Spleen (tissue), 11 donors: ENCODE data around the gene ZC2HC1C. TPM values are rescaled to one million over a fixed set of nuclear protein-coding genes. Genes with fewer than 3 reads are reported as not detected.

Experiments used
- DNase-seq: peaks from one replicate; pipeline ENCODE4 v3.0.0-alpha.2; 2020
- H3K27ac ChIP-seq, 8 donors: fragments of 200-600 bp; sonication (generic) in 7 of 8; 1 replicate in 4 of 8; 2 replicates in 4 of 8; pipeline versions ENCODE4 v1.5.0 to v1.8.0; 2016 to 2021; ENCODE audit warnings: inconsistent platforms in 4 of 8, mild to moderate bottlenecking in 4 of 8, moderate library complexity in 1 of 8
- H3K27me3 ChIP-seq, 7 donors: fragments of 200-600 bp; sonication (generic) in 6 of 7; replicated peaks in 1 of 7; 1 replicate in 4 of 7; 2 replicates in 3 of 7; pipeline versions ENCODE4 v1.5.0 to v1.8.0; 2016 to 2021; ENCODE audit warnings: inconsistent platforms in 3 of 7, mild to moderate bottlenecking in 1 of 7
- H3K36me3 ChIP-seq, 6 donors: fragments of 200-600 bp; sonication (generic) in 5 of 6; 1 replicate in 4 of 6; 2 replicates in 2 of 6; pipeline versions ENCODE4 v1.5.0 to v1.8.0; 2016 to 2021; ENCODE audit warnings: inconsistent platforms in 2 of 6
- H3K4me1 ChIP-seq, 6 donors: fragments of 200-600 bp; sonication (generic) in 5 of 6; 1 replicate in 3 of 6; 2 replicates in 3 of 6; pipeline versions ENCODE4 v1.5.0 to v1.8.0; 2016 to 2021; ENCODE audit warnings: inconsistent platforms in 3 of 6
- H3K4me3 ChIP-seq, 8 donors: fragments of 200-600 bp; sonication (generic) in 7 of 8; 1 replicate in 4 of 8; 2 replicates in 4 of 8; pipeline versions ENCODE4 v1.5.0 to v1.8.0; 2016 to 2021; ENCODE audit warnings: inconsistent platforms in 4 of 8, mild to moderate bottlenecking in 4 of 8, moderate library complexity in 2 of 8
- H3K9me3 ChIP-seq, 8 donors: fragments of 200-600 bp; sonication (generic) in 7 of 8; 1 replicate in 4 of 8; 2 replicates in 4 of 8; pipeline versions ENCODE4 v1.5.0 to v1.8.0; 2016 to 2021; ENCODE audit warnings: inconsistent platforms in 4 of 8
- POLR2A ChIP-seq, 3 donors: fragments of 450-650 bp; IDR thresholded peaks; one replicate each; pipeline ENCODE4 v1.5.1; 2017; ENCODE audit warnings: antibody characterized with exemption in 3 of 3, mild to moderate bottlenecking in 1 of 3
- POLR2AphosphoS5 ChIP-seq, 3 donors: sonication (generic); formaldehyde crosslinking; IDR thresholded peaks; one replicate each; pipeline ENCODE4 v1.5.1; 2017; ENCODE audit warnings: antibody characterized with exemption in 3 of 3
- WGBS, 5 donors: extraction: QIAGEN DNeasy Blood & Tissue Kit in 3 of 5; methylation state at CpG; one replicate each; pipeline versions ENCODE4 v1.1.5 to v1.1.7; 2013 to 2018; 5-methylcytosine and 5-hydroxymethylcytosine counted together
- intact Hi-C: fragments of 100-400 bp; cut with DNase I; formaldehyde crosslinking; loops from one replicate; pipeline ENCODE4 v1.15.0; 2023; ENCODE audit warnings: low total_unique reads
- polyA plus RNA-seq, 3 donors: library from polyadenylated mRNA; stranded (reverse); fragments of 200-250 nt; gene quantifications; one replicate each; pipeline ENCODE4 v1.2.1, GENCODE V29; 2013
- total RNA-seq, 7 donors: library from RNA; depleted of rRNA in 3 of 7; stranded (reverse); fragments of >200 nt in 3 of 7; fragmentation: NEBNext Ultra II Directional in 4 of 7; extraction: Animal tissue kit (Norgen Biotek cat#: 25700) in 4 of 7; gene quantifications; one replicate each; pipeline versions ENCODE4 v1.1.0 to v1.2.1, GENCODE V29; 2016 to 2021
- TF ChIP-seq, protein P1 (sequence below), 11 experiments: fragments of 200-600 bp in 7 of 11; fragments of 450-650 bp in 4 of 11; sonication (generic) in 4 of 11; IDR thresholded peaks in 8 of 11; conservative IDR thresholded peaks in 3 of 11; 1 replicate in 7 of 11; 2 replicates in 4 of 11; pipeline versions ENCODE4 v1.4.0 to v1.8.0; 2016 to 2021; ENCODE audit warnings: antibody characterized with exemption in 11 of 11, inconsistent platforms in 4 of 11, mild to moderate bottlenecking in 1 of 11
- donor health status: healthy with polysubstance abuse.
- donor health status: DM: no; HTN: no; CAD: no; lungs with moderate emphysema.
- donor health status: DM: no; HTN: no; CAD: no.
- donor health status: Bipolar disorder and iron deficiency.
- donor health status: healthy.
- donor health status: DM: no; HTN: no; CAD: no.
- donor health status: DM: yes; HTN: yes; CAD: no.

The ZC2HC1C gene
- total and polyA plus RNA-seq, 10 donors, result 0.89 to 2.8 (median 1.2) TPM

DNA sequence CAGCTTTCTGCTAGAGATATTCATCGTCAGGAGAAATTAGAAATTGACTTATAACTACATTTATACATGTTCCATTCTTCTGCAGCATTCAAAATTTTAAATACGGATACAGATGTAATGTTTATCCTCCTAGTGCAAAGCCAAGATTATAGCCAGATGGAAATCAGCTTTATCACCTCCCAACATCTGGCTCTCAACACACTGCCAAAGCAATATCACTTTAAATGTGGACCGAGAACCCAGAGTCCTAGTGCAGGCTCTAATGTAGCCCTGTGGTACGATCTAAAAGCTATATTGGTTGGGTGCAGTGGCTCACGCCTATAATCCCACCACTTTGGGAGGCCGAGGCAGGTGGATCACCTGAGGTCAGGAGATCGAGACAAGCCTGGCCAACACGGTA, 24.7 kb upstream of the ZC2HC1C start:
- peaks cover 0 to 57% (median 24%) of the 10 kb centered on the region in 6 donors for H3K4me1 ChIP-seq
- no peak for DNase-seq
- intact Hi-C loops, result no loop called here
- H3K27ac ChIP-seq, result no peak overlapping the region
- TF ChIP-seq POLR2AphosphoS5 (IDR thresholded peaks at IDR 0.05) (no peak), POLR2A (IDR thresholded peaks at IDR 0.05) (no peak)
- TF ChIP-seq, protein P1, sequence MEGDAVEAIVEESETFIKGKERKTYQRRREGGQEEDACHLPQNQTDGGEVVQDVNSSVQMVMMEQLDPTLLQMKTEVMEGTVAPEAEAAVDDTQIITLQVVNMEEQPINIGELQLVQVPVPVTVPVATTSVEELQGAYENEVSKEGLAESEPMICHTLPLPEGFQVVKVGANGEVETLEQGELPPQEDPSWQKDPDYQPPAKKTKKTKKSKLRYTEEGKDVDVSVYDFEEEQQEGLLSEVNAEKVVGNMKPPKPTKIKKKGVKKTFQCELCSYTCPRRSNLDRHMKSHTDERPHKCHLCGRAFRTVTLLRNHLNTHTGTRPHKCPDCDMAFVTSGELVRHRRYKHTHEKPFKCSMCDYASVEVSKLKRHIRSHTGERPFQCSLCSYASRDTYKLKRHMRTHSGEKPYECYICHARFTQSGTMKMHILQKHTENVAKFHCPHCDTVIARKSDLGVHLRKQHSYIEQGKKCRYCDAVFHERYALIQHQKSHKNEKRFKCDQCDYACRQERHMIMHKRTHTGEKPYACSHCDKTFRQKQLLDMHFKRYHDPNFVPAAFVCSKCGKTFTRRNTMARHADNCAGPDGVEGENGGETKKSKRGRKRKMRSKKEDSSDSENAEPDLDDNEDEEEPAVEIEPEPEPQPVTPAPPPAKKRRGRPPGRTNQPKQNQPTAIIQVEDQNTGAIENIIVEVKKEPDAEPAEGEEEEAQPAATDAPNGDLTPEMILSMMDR (IDR thresholded peaks at IDR 0.05 in 8 of 11, conservative IDR thresholded peaks at IDR 0.05 in 3 of 11), result no peak
- H3K9me3 ChIP-seq, result no peaks in the 10 kb centered on the region
- H3K4me3 ChIP-seq, result no peak overlapping the region
- WGBS, 5 donors, result 72 to 78% (median 77%) methylated on average over 8 of the region's 8 CpGs
- peaks cover 0 to 20% (median 2%) of the 10 kb centered on the region in 6 donors for H3K36me3 ChIP-seq
- no peaks in the 10 kb centered on the region for H3K27me3 ChIP-seq

DNA sequence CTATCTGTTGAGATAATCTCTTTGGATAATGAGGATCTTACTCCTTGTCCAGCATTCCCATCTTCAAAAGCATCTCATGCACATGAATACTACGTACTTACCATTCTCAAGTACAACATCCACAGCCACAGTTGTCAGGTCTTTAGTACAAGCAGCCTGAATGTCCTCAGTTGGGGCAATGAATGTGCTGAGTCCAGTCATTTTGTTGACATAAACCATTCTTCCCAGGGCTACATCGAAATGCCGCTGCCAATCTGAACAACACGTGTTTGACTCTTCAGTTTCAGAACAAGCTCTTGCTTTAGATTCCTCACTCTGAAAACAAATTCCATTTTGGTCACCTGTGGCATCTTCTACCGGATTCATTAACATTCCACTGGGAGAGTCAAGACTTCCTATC, 23.2 kb upstream of the ZC2HC1C start:
- Histone ChIP-seq H3K27me3 (no peaks in the 10 kb centered on the region), H3K4me3 (no peak overlapping the region), H3K9me3 (no peaks in the 10 kb centered on the region), H3K36me3 (peaks cover 0 to 11% (median 0%) of the 10 kb centered on the region in 6 donors), H3K4me1 (peaks cover 0 to 70% (median 37%) of the 10 kb centered on the region in 6 donors), H3K27ac (no peak overlapping the region)
- DNase-seq, result no peak
- intact Hi-C loops, result no loop called here
- 95 to 98% (median 96%) methylated on average over 5 of the region's 5 CpGs for WGBS, 5 donors
- TF ChIP-seq POLR2AphosphoS5 (IDR thresholded peaks at IDR 0.05) (no peak), POLR2A (IDR thresholded peaks at IDR 0.05) (no peak)
- TF ChIP-seq, protein P1 (IDR thresholded peaks at IDR 0.05 in 8 of 11, conservative IDR thresholded peaks at IDR 0.05 in 3 of 11), result no peak

- no peak overlapping the region for H3K27ac ChIP-seq
- H3K4me1 ChIP-seq, result peaks cover 5 to 70% (median 40%) of the 10 kb centered on the region in 6 donors
- DNase-seq, result no peak
- H3K4me3 ChIP-seq, result no peak overlapping the region
- intact Hi-C loops, result no loop called here
- TF ChIP-seq, protein P1 (IDR thresholded peaks at IDR 0.05 in 8 of 11, conservative IDR thresholded peaks at IDR 0.05 in 3 of 11), result no peak
- TF ChIP-seq POLR2A (IDR thresholded peaks at IDR 0.05) (no peak), POLR2AphosphoS5 (IDR thresholded peaks at IDR 0.05) (no peak)
- no peaks in the 10 kb centered on the region for H3K9me3 ChIP-seq
- peaks cover 0 to 5% (median 0%) of the 10 kb centered on the region in 6 donors for H3K36me3 ChIP-seq
- WGBS, 5 donors, result 85 to 99% (median 93%) methylated on average over 3 of the region's 3 CpGs
- no peaks in the 10 kb centered on the region for H3K27me3 ChIP-seq
Measured at GRCh38 chr14:75046899-75047298, 22.5 kb upstream of the ZC2HC1C start.

- peaks cover 5 to 64% (median 37%) of the 10 kb centered on the region in 6 donors for H3K4me1 ChIP-seq
- TF ChIP-seq, protein P1 (IDR thresholded peaks at IDR 0.05 in 8 of 11, conservative IDR thresholded peaks at IDR 0.05 in 3 of 11), result no peak
- no peak for TF ChIP-seq POLR2A (IDR thresholded peaks at IDR 0.05)
- no peak for TF ChIP-seq POLR2AphosphoS5 (IDR thresholded peaks at IDR 0.05)
Measured at GRCh38 chr14:75047506-75047905, 21.9 kb upstream of the ZC2HC1C start.

More at GRCh38 chr14:75047506-75047905, 21.9 kb upstream of the ZC2HC1C start:
- WGBS, 5 donors, result 87 to 96% (median 95%) methylated on average over 4 of the region's 4 CpGs
- Histone ChIP-seq H3K27ac (no peak overlapping the region), H3K36me3 (no peaks in the 10 kb centered on the region), H3K27me3 (no peaks in the 10 kb centered on the region), H3K9me3 (no peaks in the 10 kb centered on the region), H3K4me3 (no peak overlapping the region)
- DNase-seq, result no peak
- intact Hi-C loops, result no loop called here
